ENCODE measurements around the gene AKT1.

- TF ChIP-seq EZH2phosphoT487 (IDR thresholded peaks at IDR 0.05; ENCODE audit: insufficient read depth, low read depth) (no peak), EZH2 (IDR thresholded peaks at IDR 0.05; ENCODE audit: insufficient read depth, poor library complexity, severe bottlenecking) (no peak)
These were observed 16.7 kb downstream of the AKT1 start for GRCh38 chr14:104778694-104779331.
